Body of pancreas (tissue), 4 donors: ENCODE data around the gene SEC22C.

Experiments
- CTCF ChIP-seq, 7 experiments: fragments of 450-650 bp in 4 of 7; fragments of 200-600 bp in 3 of 7; sonication (generic) in 3 of 7; IDR thresholded peaks; one replicate each; pipeline ENCODE4 v1.5.1; 2016 to 2019; ENCODE audit warnings: antibody characterized with exemption in 7 of 7
- POLR2A ChIP-seq, 3 donors: fragments of 450-650 bp; IDR thresholded peaks; one replicate each; pipeline ENCODE4 v1.6.1; 2016; ENCODE audit warnings: antibody characterized with exemption in 3 of 3, mild to moderate bottlenecking in 2 of 3

- TF ChIP-seq CTCF (IDR thresholded peaks at IDR 0.05) (no peak), POLR2A (IDR thresholded peaks at IDR 0.05) (no peak)
Observed at GRCh38 chr3:42500909-42501308, 80.9 kb downstream of the SEC22C start.
